ENCODE measurements around the gene TRAPPC12. TPM values are rescaled to one million over a fixed set of nuclear protein-coding genes. Genes with fewer than 3 reads are reported as not detected.
A peak's percentile ranks its signal among the peaks of the same experiment; 100 is the strongest.
"Not testable (repeated sequence)": the region's sequence is repeated elsewhere in the genome, so short reads cannot be mapped to it uniquely, and the experiment has no call there.

TRAPPC12 gene
- 10 to 100 TPM in 11 of 12 donors, not detected in 1; 55.0 to 94.5 (median 63.4) TPM for polyA plus RNA-seq (ENCODE audit: insufficient read length in 12 of 12)
- long read RNA-seq, donor 1, transcript TRAPPC12-220 (2 exons, 1,538 nt): major isoform, 14 of 22 reads
- long read RNA-seq, donor 1, partial matches to known transcripts: 0 of 22 reads
- long read RNA-seq, donor 1, other reads (novel, unspliced or antisense): 0 of 22 reads
- long read RNA-seq, donor 2, partial matches to known transcripts: 0 of 7 reads
- long read RNA-seq, donor 2, other reads (novel, unspliced or antisense): 0 of 7 reads
- long read RNA-seq, donor 3, partial matches to known transcripts: 0 of 6 reads
- long read RNA-seq, donor 3, other reads (novel, unspliced or antisense): 0 of 6 reads
- long read RNA-seq, donor 4, partial matches to known transcripts: 0 of 4 reads
- long read RNA-seq, donor 4, other reads (novel, unspliced or antisense): 0 of 4 reads
- long read RNA-seq, donor 5, transcript TRAPPC12-201 (12 exons, 2,508 nt): minor isoform, 10 of 25 reads
- long read RNA-seq, donor 5, transcript TRAPPC12-220 (2 exons, 1,538 nt): major isoform, 12 of 25 reads
- long read RNA-seq, donor 5, partial matches to known transcripts: 0 of 25 reads
- long read RNA-seq, donor 5, other reads (novel, unspliced or antisense): 0 of 25 reads
- long read RNA-seq, donor 6, partial matches to known transcripts: 0 of 6 reads
- long read RNA-seq, donor 6, other reads (novel, unspliced or antisense): 0 of 6 reads
- long read RNA-seq, donor 7, partial matches to known transcripts: 62 of 67 reads
- long read RNA-seq, donor 7, other reads (novel, unspliced or antisense): 0 of 67 reads
- long read RNA-seq, donor 8, transcript TRAPPC12-201 (12 exons, 2,508 nt): major isoform, 8 of 15 reads
- long read RNA-seq, donor 8, partial matches to known transcripts: 0 of 15 reads
- long read RNA-seq, donor 8, other reads (novel, unspliced or antisense): 0 of 15 reads
- long read RNA-seq, donor 9, partial matches to known transcripts: 0 of 3 reads
- long read RNA-seq, donor 9, other reads (novel, unspliced or antisense): 0 of 3 reads
- long read RNA-seq, donor 10, transcript TRAPPC12-201 (12 exons, 2,508 nt): minor isoform, 5 of 14 reads
- long read RNA-seq, donor 10, transcript TRAPPC12-220 (2 exons, 1,538 nt): major isoform, 8 of 14 reads
- long read RNA-seq, donor 10, partial matches to known transcripts: 0 of 14 reads
- long read RNA-seq, donor 10, other reads (novel, unspliced or antisense): 0 of 14 reads
- long read RNA-seq, donor 11, transcript TRAPPC12-201 (12 exons, 2,508 nt): major isoform, 7 of 12 reads
- long read RNA-seq, donor 11, partial matches to known transcripts: 0 of 12 reads
- long read RNA-seq, donor 11, other reads (novel, unspliced or antisense): 0 of 12 reads

DNA sequence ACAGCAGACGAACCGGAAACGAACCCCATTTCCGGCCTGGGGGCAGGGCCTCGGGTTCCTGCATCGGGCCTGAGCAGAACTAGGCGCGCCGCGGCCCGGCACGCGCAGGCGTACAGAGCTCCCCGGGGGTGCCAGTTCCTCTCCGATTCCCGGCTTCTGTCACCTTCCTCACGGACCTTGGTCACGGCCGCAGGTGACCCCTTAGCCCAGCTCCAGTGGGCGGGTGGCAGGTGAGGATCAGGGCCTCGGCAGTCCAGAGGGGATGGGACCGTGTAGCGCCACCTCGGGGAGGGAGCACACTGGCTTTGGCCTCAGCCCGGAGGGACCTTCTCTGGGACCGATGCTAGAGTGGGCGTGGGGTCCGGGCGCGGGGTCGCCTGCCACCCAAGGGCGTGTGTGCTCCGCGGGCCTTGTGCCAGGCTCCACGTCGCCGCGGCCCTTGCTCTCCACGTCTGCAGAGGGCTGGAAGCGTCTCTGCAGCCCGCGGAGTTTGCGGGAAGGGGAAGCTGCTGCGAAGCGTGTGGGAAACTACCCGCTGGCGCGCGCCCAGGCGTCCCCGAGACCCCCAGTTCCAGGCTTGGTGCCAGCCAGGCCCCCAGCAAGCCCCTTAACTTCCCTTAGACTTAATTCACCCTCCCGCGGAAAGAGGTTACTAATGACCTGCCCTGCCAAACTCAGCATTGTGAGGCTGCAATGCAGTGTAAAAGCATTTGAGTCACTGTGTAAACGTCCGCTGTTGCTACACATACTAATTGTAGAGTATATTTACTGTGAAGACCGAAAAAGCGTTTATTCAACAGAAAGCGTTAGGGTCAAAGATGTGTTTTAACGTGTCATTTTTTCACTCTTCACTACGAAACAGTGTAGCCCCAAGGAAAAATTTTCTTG lies at the start of gene TRAPPC12:
Gene TRAPPC12, plus strand, starts transcription at position 48 of the 888 bp plus-strand sequence. CDS start 7,930 bp downstream, outside the sequence.
- DNase-seq: peak; percentile 92

- no peak for DNase-seq
Observed at GRCh38 chr2:3332133-3332532, 47.4 kb upstream of the TRAPPC12 start.

DNA sequence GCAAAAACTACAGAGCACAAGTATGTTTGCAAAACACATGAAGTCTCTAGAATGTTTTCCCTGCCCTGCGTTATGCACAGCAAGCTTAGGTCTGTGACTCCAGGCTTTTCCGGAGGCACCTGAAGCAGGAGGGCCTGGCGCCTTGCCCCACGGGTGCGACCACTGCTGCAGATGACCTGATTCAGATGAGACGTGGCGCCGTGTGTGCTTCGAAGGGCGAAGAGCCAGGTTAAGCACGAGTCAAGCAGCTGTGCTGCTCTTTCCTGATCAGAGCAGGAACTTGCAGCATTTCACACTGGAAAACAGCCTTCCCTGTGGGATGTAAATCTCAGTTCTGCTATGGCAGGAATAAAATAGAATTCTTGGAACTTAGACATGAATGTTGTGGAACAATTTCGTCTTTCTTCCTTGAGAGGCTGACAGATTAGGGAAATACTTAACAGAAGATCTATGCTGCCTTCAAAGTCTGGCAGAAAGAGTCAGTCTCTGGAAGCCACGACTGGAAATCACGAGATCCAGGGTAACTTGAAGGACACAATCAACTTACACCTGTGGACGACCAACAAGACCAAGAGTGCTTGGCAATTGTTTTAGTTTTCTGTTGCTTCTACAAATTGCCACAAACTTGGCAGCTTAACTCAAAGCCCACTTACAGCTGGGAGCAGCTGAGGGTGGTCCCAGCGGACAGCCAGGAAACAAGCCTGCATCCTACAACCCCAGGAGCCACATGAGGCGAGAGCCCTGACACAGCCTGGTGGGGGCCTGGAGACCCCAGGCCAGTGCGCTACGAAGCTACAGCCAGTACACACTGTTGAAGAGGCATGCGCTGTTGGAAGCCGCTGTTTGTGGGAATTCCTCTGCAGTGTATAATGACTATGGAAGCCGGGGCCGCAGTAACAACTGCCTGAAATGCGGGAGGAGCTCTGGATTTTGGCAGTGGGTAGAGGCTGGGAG lies 44.8 kb upstream of the TRAPPC12 start:
- peak; percentile 88 for DNase-seq

DNA sequence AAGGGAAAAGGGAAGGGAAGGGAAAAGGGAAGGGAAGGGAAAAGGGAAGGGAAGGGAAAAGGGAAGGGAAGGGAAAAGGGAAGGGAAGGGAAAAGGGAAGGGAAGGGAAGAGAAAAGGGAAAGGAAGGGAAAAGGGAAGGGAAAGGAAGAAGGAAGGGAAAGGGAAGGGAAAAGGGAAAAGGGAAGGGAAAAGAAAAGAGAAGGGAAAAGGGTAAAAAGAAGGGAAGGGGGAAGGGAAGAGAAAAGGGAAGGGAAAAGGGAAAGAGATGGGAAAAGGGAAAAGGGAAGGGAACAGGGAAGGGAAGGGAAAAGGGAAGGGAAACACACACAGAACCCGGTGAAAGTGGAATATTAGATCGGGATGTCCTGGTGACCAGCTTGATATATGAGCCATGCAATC lies 42.6 kb upstream of the TRAPPC12 start:
- DNase-seq: no peak

DNA sequence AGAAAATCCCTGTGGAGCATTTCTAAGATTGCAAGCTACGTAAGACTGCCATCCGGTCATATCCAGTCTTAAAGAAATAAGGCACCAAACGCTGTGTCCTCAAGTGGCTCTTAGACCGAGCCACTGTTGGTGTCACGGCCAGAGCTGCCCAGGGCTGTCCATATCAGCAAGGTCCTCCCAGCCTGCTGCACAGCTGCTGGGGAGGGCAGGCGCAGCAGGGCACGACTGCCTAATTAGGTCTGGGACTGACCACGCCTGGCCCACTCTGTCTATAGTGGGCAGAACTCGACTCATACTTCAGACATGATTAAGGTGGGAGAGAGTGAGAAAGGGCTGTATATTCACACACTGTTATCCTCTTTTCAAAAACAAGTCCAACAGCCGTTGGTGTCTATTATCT lies 41.2 kb upstream of the TRAPPC12 start:
- DNase-seq: no peak

- no peak for DNase-seq
Observed at GRCh38 chr2:3340144-3340543, 39.4 kb upstream of the TRAPPC12 start.

DNA sequence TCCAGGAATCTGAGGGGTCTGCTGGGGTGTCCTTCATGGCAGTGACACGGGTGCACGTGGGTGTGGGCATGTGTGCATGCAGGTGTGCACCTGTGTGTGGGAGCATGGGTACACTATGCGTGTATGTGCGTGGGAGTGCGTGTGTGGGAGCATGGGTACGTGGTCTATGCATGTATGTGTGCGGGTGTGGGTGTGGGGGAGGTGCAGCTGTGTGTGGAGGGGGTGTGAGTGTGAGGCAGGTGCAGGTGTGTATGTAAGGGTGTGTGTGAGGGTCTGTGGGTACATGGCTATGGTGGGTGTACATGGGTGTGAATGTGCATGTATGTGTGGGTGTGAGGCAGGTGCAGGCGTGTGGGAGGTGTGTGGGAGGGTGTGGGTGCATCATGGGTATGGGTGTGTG lies 38.2 kb upstream of the TRAPPC12 start:
- no peak for DNase-seq

GRCh38 chr2:3342324-3342723 lies 37.2 kb upstream of the TRAPPC12 start:
- DNase-seq: no peak

- no peak for DNase-seq
Observed at GRCh38 chr2:3343012-3343411, 36.5 kb upstream of the TRAPPC12 start.

DNA sequence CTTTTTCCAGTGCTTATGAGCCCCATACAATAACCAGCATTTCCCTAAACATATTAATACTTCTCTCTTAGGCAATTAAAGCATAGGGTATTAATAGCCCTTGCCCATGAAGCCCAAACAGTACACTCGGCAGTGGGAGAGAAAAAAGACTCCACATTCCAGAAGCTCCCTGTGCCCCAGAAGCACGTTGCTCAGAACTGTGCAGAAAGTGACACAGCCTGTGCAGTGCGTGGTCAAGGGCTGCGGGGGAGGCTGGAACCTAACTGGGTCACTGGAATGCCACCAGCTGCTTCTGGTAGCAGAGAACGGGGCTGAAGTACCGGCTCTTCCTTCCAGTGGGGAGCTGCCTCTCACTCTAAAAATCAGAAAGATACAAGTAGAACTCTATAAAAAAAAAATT lies 34.6 kb upstream of the TRAPPC12 start:
- DNase-seq: no peak

DNA sequence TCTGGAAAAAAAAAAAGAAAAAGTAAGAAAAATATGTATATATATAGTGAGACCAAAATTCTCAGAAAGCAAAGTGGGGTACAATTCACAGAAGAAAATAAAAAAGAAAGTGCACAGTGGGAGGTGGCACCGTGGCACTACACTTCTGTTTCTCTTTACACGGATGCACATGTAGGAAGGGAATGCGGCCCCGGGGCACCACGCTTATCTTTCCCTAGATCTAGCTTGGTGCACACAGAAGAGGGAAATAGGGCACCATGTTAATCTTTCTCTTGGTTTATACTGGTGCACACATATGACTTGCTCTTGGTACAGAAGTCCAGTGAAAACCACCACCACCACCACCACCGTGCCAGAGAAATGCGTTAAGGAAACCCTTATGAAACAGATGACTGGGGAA lies 33.9 kb upstream of the TRAPPC12 start:
- no peak for DNase-seq

- DNase-seq: no peak
Observed at GRCh38 chr2:3348767-3349166, 30.7 kb upstream of the TRAPPC12 start.

DNA sequence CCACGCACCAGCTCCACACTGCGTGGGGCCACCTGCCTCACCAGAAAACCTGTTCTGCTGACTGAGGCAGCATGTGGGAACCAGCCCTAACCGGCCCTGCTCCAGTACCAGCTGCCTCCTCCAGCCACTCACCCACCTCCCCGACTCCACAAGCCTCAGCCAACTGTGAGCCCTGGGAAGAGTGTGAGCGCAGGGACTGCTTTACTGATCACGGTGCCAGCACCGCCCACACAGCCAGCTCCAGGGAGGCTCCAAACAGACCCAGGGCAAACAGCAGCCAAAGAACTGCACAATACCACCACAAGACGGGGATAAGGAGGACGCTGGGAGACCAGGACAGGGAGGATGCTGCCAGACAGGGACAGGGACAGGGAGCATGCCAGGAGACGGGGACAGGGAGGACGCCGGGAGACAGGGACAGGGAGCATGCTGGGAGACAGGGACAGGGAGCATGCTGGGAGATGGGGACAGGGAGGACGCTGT lies 30.2 kb upstream of the TRAPPC12 start:
- DNase-seq: no peak

- DNase-seq: no peak
Observed at GRCh38 chr2:3354986-3355385, 24.5 kb upstream of the TRAPPC12 start.

- no peak for DNase-seq
Observed at GRCh38 chr2:3355951-3356569, 23.4 kb upstream of the TRAPPC12 start.

GRCh38 chr2:3356799-3357198 lies 22.7 kb upstream of the TRAPPC12 start:
- no peak for DNase-seq

DNA sequence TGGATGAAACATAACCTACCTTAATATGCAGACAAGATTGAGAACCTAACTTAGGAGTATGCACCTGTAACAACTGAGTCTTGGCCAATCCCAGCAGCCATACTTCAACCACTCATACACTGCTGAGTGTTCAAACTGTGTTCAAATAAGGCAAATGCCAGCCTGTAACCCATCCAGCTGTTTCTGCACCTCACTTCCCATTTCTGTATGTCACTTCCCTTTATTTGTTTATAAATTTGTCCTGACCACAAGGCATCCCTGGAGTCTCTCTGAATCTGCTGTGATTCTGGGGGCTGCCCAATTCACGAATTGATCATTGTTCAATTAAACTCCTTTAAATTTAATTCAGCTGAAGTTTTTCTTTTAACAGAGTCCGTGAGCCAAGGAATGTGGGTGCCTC lies 22.0 kb upstream of the TRAPPC12 start:
- not testable (repeated sequence) for DNase-seq

- DNase-seq: no peak
Observed at GRCh38 chr2:3357926-3358325, 21.6 kb upstream of the TRAPPC12 start.
